Gastrocnemius medialis (tissue), 4 donors: ENCODE data around the gene PLS1.

Experiments
- CTCF ChIP-seq, 5 experiments: fragments of 450-650 bp in 3 of 5; fragments of 200-600 bp in 2 of 5; sonication (generic) in 2 of 5; IDR thresholded peaks in 4 of 5; conservative IDR thresholded peaks in 1 of 5; 1 replicate in 4 of 5; 2 replicates in 1 of 5; pipeline ENCODE4 v1.5.1; 2016 to 2019; ENCODE audit warnings: antibody characterized with exemption in 5 of 5, mild to moderate bottlenecking in 3 of 5, moderate library complexity in 3 of 5
- POLR2A ChIP-seq, 2 donors: fragments of 450-650 bp; IDR thresholded peaks; one replicate each; pipeline ENCODE4 v1.6.1; 2017; ENCODE audit warnings: antibody characterized with exemption in 2 of 2, mild to moderate bottlenecking in 2 of 2, moderate library complexity in 2 of 2

- TF ChIP-seq CTCF (IDR thresholded peaks at IDR 0.05 in 4 of 5, conservative IDR thresholded peaks at IDR 0.05 in 1 of 5) (no peak), POLR2A (IDR thresholded peaks at IDR 0.05) (no peak)
Observed at GRCh38 chr3:142577696-142578328, 18.4 kb upstream of the PLS1 start.
